ENCODE results near the gene EFCAB9. TPM values are rescaled to one million over a fixed set of nuclear protein-coding genes. Genes with fewer than 3 reads are reported as not detected.

EFCAB9 gene
- total RNA-seq, 1 experiment from 2014 or later, result not detected

GRCh38 chr5:172252501-172252900, 58.5 kb downstream of the EFCAB9 start:
- Histone ChIP-seq H3K79me1 (ENCODE audit: insufficient read depth, low read depth, low read length, poor library complexity, severe bottlenecking) (peaks cover 3% of the 10 kb centered on the region), H3T11ph (ENCODE audit: low read length) (no peak overlapping the region), H3K23ac (ENCODE audit: insufficient read length, low read depth, low read length) (no peak overlapping the region), H2BK5ac (ENCODE audit: insufficient read length, low read length) (no peak overlapping the region), H2BK120ac (ENCODE audit: low read depth, low read length, poor library complexity, severe bottlenecking) (no peak overlapping the region), H2AFZ (ENCODE audit: low read length) (no peak overlapping the region), H3K27ac (ENCODE audit: insufficient read length, low read depth, low read length) (no peak overlapping the region), H3K23me2 (ENCODE audit: insufficient read length, low read depth, low read length, poor library complexity, severe bottlenecking) (no peaks in the 10 kb centered on the region), H4K91ac (ENCODE audit: insufficient read length, low read depth, low read length) (no peak overlapping the region), H2AK5ac (ENCODE audit: insufficient read length, low read length) (no peak overlapping the region), H3K4me1 (ENCODE audit: insufficient read depth, low read length) (no peaks in the 10 kb centered on the region), H2BK12ac (ENCODE audit: insufficient read length, low read depth, low read length) (no peak overlapping the region), H3K9ac (ENCODE audit: extremely low read depth, insufficient read length, low read length) (no peak overlapping the region), H2BK15ac (ENCODE audit: low read depth, low read length) (no peak overlapping the region), H3K56ac (ENCODE audit: insufficient read length, low read depth, low read length) (no peak overlapping the region), H3K9me3 (ENCODE audit: control insufficient read depth, low read depth, low read length) (no peaks in the 10 kb centered on the region), H2BK20ac (ENCODE audit: low read depth, low read length, poor library complexity, severe bottlenecking) (no peak overlapping the region), H3K27me3 (ENCODE audit: insufficient read depth, low read length) (no peaks in the 10 kb centered on the region), H3K4me2 (ENCODE audit: insufficient read depth, insufficient read length, low read length) (no peak overlapping the region), H4K5ac (ENCODE audit: insufficient read length, low read depth, low read length) (no peak overlapping the region), H3K4ac (ENCODE audit: low read depth, low read length) (no peak overlapping the region), H4K20me1 (ENCODE audit: control insufficient read depth, insufficient read depth, insufficient read length) (no peaks in the 10 kb centered on the region), H3K79me2 (ENCODE audit: insufficient read depth, low read length) (peaks cover 3% of the 10 kb centered on the region; the same call in 1 of the 2 replicates), H3K18ac (ENCODE audit: insufficient read length, low read depth, low read length) (no peak overlapping the region), H3K14ac (ENCODE audit: insufficient read depth, low read length) (no peak overlapping the region), H4K8ac (replicated peaks; ENCODE audit: insufficient read length, low read depth, low read length) (no peak overlapping the region)
- H3K36me3 Mint-ChIP-seq (ENCODE audit: insufficient read depth in 1 of 3, low read depth in 3 of 3), result peaks cover 43 to 67% (median 47%) of the 10 kb centered on the region in 3 experiments
- no peaks in the 10 kb centered on the region for H3K27me3 Mint-ChIP-seq (ENCODE audit: low read depth)
- H3K4me1 Mint-ChIP-seq, result peaks cover 0 to 5% of the 10 kb centered on the region in 2 experiments; a peak in 2 of 4 replicates
- no CpG with 5 or more reads among the region's 2 CpGs for WGBS (ENCODE audit: extremely low coverage, insufficient read length, low lambda C conversion rate)
- peaks cover 7 to 19% of the 10 kb centered on the region in 2 experiments; a peak in 4 of 5 replicates for H3K9me3 Mint-ChIP-seq
- DNase-seq, result no peak
- H3K4me3 Mint-ChIP-seq, result no peak overlapping the region
- no peak for TF ChIP-seq CTCF (conservative IDR thresholded peaks at IDR 0.05)
- H3K27ac Mint-ChIP-seq, result peak overlapping the region in 1 of 3 experiments; percentile 6; a peak in 3 of 7 replicates

Other genes starting within 250 kb of the EFCAB9 start
- gene FBXW11, start 187.5 kb upstream of the EFCAB9 start, total RNA-seq (2021), result 84.0 and 85.3 TPM in 2 replicates
- 14.6 and 16.3 TPM in 2 replicates for gene STK10, start 5.9 kb upstream of the EFCAB9 start, total RNA-seq (2021)
- 39.9 and 42.6 TPM in 2 replicates for gene UBTD2, start 89.6 kb downstream of the EFCAB9 start, total RNA-seq (2021)

Measured in H9 (cell line).